SK-N-SH (cell line): Measurements from ENCODE around the gene IL1RAP. TPM values are rescaled to one million over a fixed set of nuclear protein-coding genes. Genes with fewer than 3 reads are reported as not detected.

Experiments used
- CTCF ChIA-PET: fragments of 300-600, 350-600 bp; formaldehyde crosslinking; extraction: SDS; loops from one replicate; lab custom pipeline; 2021; lab: Yijun Ruan, JAX
- POLR2A ChIA-PET: fragments of 350-600 bp; sonication (Branson Sonifier 250); formaldehyde crosslinking; extraction: SDS; loops from one replicate; lab custom pipeline; 2020; ENCODE audit warnings: antibody characterized with exemption, inconsistent platforms; lab: Yijun Ruan, JAX
- DNase-seq: peaks from one replicate; pipeline ENCODE4 v3.0.0; 2012
- H2AFZ ChIP-seq: fragments of 200-600 bp; sonication (generic); 2 replicates; pipeline ENCODE4 v1.8.1; 2016; ENCODE audit warnings: antibody characterized with exemption, mild to moderate bottlenecking, low read depth
- H3F3A ChIP-seq: fragments of 200-600 bp; sonication (generic); replicated peaks from 2 replicates; pipeline ENCODE3; 2016; ENCODE audit warnings: antibody characterized with exemption, mild to moderate bottlenecking; ENCODE audit not compliant: insufficient read depth
- H3K27ac ChIP-seq, 2 experiments: fragments of 200-500 bp in 1 of 2; fragments of 200-600 bp in 1 of 2; sonication (Bioruptor generic) in 1 of 2; sonication (generic), shearing (Covaris generic) in 1 of 2; 2 replicates each; pipeline versions ENCODE4 v1.5.1 to v1.6.1; 2014 to 2016; ENCODE audit warnings: low read depth in 2 of 2, inconsistent platforms in 1 of 2, low read length in 1 of 2, mild to moderate bottlenecking in 1 of 2, mixed read lengths in 1 of 2
- H3K27me3 ChIP-seq: fragments of 200-600 bp; sonication (generic), shearing (Covaris generic); 2 replicates; pipeline ENCODE4 v1.6.1; 2016; ENCODE audit warnings: mixed run types; ENCODE audit not compliant: insufficient read depth
- H3K36me3 ChIP-seq, 2 experiments: fragments of 200-500 bp in 1 of 2; fragments of 200-600 bp in 1 of 2; sonication (Bioruptor generic) in 1 of 2; sonication (generic) in 1 of 2; replicated peaks in 1 of 2; 2 replicates each; pipeline versions ENCODE3 to v1.5.1; 2014 to 2016; ENCODE audit warnings: low read length in 1 of 2, mild to moderate bottlenecking in 1 of 2; ENCODE audit not compliant: insufficient read depth in 2 of 2, control insufficient read depth in 1 of 2
- H3K4me1 ChIP-seq, 2 experiments: fragments of 200-500 bp in 1 of 2; fragments of 200-600 bp in 1 of 2; sonication (Bioruptor generic) in 1 of 2; sonication (generic), shearing (Covaris generic) in 1 of 2; 2 replicates each; pipeline versions ENCODE4 v1.5.1 to v1.6.1; 2014 to 2016; ENCODE audit warnings: low read depth in 1 of 2, low read length in 1 of 2, mixed run types in 1 of 2; ENCODE audit not compliant: insufficient read depth in 2 of 2, control insufficient read depth in 1 of 2
- H3K4me2 ChIP-seq: fragments of 200-600 bp; sonication (generic), shearing (Covaris generic); 2 replicates; pipeline ENCODE4 v1.6.1; 2017; ENCODE audit warnings: mixed run types
- H3K4me3 ChIP-seq, 2 experiments: fragments of 200-500 bp in 1 of 2; fragments of 200-600 bp in 1 of 2; sonication (Bioruptor generic) in 1 of 2; sonication (generic), shearing (Covaris generic) in 1 of 2; 2 replicates each; pipeline versions ENCODE4 v1.5.1 to v1.8.1; 2014 to 2016; ENCODE audit warnings: low read depth in 2 of 2, inconsistent platforms in 1 of 2, low read length in 1 of 2, mild to moderate bottlenecking in 1 of 2, mixed read lengths in 1 of 2, moderate library complexity in 1 of 2
- H3K79me2 ChIP-seq: fragments of 200-600 bp; sonication (generic); 2 replicates; pipeline ENCODE4 v1.8.1; 2017; ENCODE audit warnings: mild to moderate bottlenecking; ENCODE audit not compliant: insufficient read depth
- H3K9ac ChIP-seq: fragments of 200-600 bp; sonication (generic); 2 replicates; pipeline ENCODE4 v1.6.1; 2017; ENCODE audit warnings: mixed run types
- H3K9me2 ChIP-seq: fragments of 200-600 bp; sonication (generic); 2 replicates; pipeline ENCODE4 v1.6.1; 2017; ENCODE audit warnings: mixed run types
- H3K9me3 ChIP-seq: fragments of 200-600 bp; sonication (generic); 2 replicates; pipeline ENCODE4 v1.6.1; 2017; ENCODE audit warnings: mixed run types, mild to moderate bottlenecking, moderate library complexity
- H4K20me1 ChIP-seq: fragments of 200-600 bp; sonication (generic); 2 replicates; pipeline ENCODE4 v1.6.1; 2017; ENCODE audit warnings: mild to moderate bottlenecking, mixed run types; ENCODE audit not compliant: insufficient read depth
- CTCF ChIP-seq: fragments of 200-600 bp; sonication (generic); IDR thresholded peaks from 2 replicates; pipeline ENCODE4 v1.6.1; 2017; ENCODE audit warnings: antibody characterized with exemption, mild to moderate bottlenecking, moderate library complexity
- FOXJ3 ChIP-seq: sonication (generic); formaldehyde crosslinking; IDR thresholded peaks from 2 replicates; pipeline ENCODE4 v1.5.1; 2020; ENCODE audit warnings: mild to moderate bottlenecking, missing genetic modification reagents
- FOXM1 ChIP-seq: IDR thresholded peaks from 2 replicates; pipeline ENCODE4 v1.4.0; 2012; ENCODE audit warnings: low read depth, mild to moderate bottlenecking
- GABPA ChIP-seq: IDR thresholded peaks from 2 replicates; pipeline ENCODE4 v1.4.0; 2012; ENCODE audit warnings: low read depth, mild to moderate bottlenecking
- MXI1 ChIP-seq: IDR thresholded peaks from 2 replicates; pipeline ENCODE4 v1.6.1; 2012; ENCODE audit warnings: mild to moderate bottlenecking, low read depth, low read length, improper control_type of control experiment
- NRF1 ChIP-seq: IDR thresholded peaks from 2 replicates; pipeline ENCODE4 v1.6.1; 2012; ENCODE audit warnings: low read depth, mild to moderate bottlenecking, low read length
- POLR2AphosphoS5 ChIP-seq: IDR thresholded peaks from 2 replicates; pipeline ENCODE4 v1.6.1; 2012; ENCODE audit warnings: low read depth, low read length
- RAD21 ChIP-seq: IDR thresholded peaks from 2 replicates; pipeline ENCODE4 v1.6.1; 2012; ENCODE audit warnings: mild to moderate bottlenecking, low read length
- RXRA ChIP-seq: IDR thresholded peaks from 2 replicates; pipeline ENCODE4 v1.4.0; 2012; ENCODE audit warnings: low read depth, mild to moderate bottlenecking, borderline replicate concordance
- SIN3A ChIP-seq: IDR thresholded peaks from 2 replicates; pipeline ENCODE4 v1.6.1; 2012; ENCODE audit warnings: low read depth, mild to moderate bottlenecking, low read length, moderate library complexity, borderline replicate concordance
- WGBS: methylation state at CpG from one replicate; pipeline ENCODE4 v1.1.6; 2017; ENCODE audit warnings: low lambda C conversion rate; 5-methylcytosine and 5-hydroxymethylcytosine counted together
- polyA plus RNA-seq, 3 experiments: library from polyadenylated mRNA; depleted of rRNA; stranded (reverse); fragments of >200 nt; gene quantifications; 2 replicates each; pipeline ENCODE4 v1.2.3, GENCODE V29; 2012
- TF ChIP-seq, protein P1 (sequence below): IDR thresholded peaks from 2 replicates; pipeline ENCODE4 v1.6.1; 2012; ENCODE audit warnings: mild to moderate bottlenecking, low read depth, low read length, moderate library complexity
- TF ChIP-seq, protein P2 (sequence below): IDR thresholded peaks from 2 replicates; pipeline ENCODE4 v1.4.0; 2012; ENCODE audit warnings: low read depth, borderline replicate concordance

Gene IL1RAP
- polyA plus RNA-seq, 1 of the 3 experiments (the other 2 are of a cell fraction), result 7.6 TPM

- H3K79me2 ChIP-seq, result no peaks in the 10 kb centered on the region
- ChIA-PET POLR2A (no interaction called here), CTCF (no interaction called here)
- no peaks in the 10 kb centered on the region for H3K9me2 ChIP-seq
- peaks cover 0 to 6% of the 10 kb centered on the region in 2 experiments; a peak in 1 of 4 replicates for H3K4me1 ChIP-seq
- TF ChIP-seq RAD21 (no peak), RXRA (no peak), FOXM1 (no peak), POLR2AphosphoS5 (no peak), FOXJ3 (CRISPR knock-in tag) (no peak), MXI1 (no peak), SIN3A (no peak), GABPA (no peak), CTCF (no peak), NRF1 (no peak)
- TF ChIP-seq, protein P1, sequence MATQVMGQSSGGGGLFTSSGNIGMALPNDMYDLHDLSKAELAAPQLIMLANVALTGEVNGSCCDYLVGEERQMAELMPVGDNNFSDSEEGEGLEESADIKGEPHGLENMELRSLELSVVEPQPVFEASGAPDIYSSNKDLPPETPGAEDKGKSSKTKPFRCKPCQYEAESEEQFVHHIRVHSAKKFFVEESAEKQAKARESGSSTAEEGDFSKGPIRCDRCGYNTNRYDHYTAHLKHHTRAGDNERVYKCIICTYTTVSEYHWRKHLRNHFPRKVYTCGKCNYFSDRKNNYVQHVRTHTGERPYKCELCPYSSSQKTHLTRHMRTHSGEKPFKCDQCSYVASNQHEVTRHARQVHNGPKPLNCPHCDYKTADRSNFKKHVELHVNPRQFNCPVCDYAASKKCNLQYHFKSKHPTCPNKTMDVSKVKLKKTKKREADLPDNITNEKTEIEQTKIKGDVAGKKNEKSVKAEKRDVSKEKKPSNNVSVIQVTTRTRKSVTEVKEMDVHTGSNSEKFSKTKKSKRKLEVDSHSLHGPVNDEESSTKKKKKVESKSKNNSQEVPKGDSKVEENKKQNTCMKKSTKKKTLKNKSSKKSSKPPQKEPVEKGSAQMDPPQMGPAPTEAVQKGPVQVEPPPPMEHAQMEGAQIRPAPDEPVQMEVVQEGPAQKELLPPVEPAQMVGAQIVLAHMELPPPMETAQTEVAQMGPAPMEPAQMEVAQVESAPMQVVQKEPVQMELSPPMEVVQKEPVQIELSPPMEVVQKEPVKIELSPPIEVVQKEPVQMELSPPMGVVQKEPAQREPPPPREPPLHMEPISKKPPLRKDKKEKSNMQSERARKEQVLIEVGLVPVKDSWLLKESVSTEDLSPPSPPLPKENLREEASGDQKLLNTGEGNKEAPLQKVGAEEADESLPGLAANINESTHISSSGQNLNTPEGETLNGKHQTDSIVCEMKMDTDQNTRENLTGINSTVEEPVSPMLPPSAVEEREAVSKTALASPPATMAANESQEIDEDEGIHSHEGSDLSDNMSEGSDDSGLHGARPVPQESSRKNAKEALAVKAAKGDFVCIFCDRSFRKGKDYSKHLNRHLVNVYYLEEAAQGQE, result no peak
- TF ChIP-seq, protein P2, sequence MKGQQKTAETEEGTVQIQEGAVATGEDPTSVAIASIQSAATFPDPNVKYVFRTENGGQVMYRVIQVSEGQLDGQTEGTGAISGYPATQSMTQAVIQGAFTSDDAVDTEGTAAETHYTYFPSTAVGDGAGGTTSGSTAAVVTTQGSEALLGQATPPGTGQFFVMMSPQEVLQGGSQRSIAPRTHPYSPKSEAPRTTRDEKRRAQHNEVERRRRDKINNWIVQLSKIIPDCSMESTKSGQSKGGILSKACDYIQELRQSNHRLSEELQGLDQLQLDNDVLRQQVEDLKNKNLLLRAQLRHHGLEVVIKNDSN, result no peak
- 0 out of 2 replicates have a peak, but pooled peaks cover 8% of the 10 kb centered on the region for H3K9me3 ChIP-seq
- H3K27ac ChIP-seq, result no peak overlapping the region
- no peaks in the 10 kb centered on the region for H4K20me1 ChIP-seq
- H3K4me3 ChIP-seq, result no peak overlapping the region
- H3K9ac ChIP-seq, result no peak overlapping the region
- no peaks in the 10 kb centered on the region for H3K36me3 ChIP-seq
- no peak for DNase-seq
- no peaks in the 10 kb centered on the region for H3K27me3 ChIP-seq
- no peak overlapping the region for H3K4me2 ChIP-seq
- WGBS, result 67% methylated on average over 11 of the region's 11 CpGs
- no peaks in the 10 kb centered on the region for H3F3A ChIP-seq
- H2AFZ ChIP-seq, result no peak overlapping the region
Measured at GRCh38 chr3:190560013-190560895, 46.4 kb downstream of the IL1RAP start.
